A549 (cell line): ENCODE data around the gene MYO18B. TPM values are rescaled to one million over a fixed set of nuclear protein-coding genes. Genes with fewer than 3 reads are reported as not detected.

Experiments
- ATAC-seq, 2 experiments: fragments of 200-7000 bp in 1 of 2; fragments of >200 bp in 1 of 2; cut with Nextera tagmentation in 1 of 2; cut with Tn5 transposase in 1 of 2; 3 replicates each; pipeline versions ENCODE4 v1.8.0 to v1.9.1; 2018 to 2020; ENCODE audit warnings: mild to moderate bottlenecking in 1 of 2, moderate library complexity in 1 of 2
- CTCF ChIA-PET: fragments of 300-600 bp; sonication (Branson Sonifier 250); formaldehyde crosslinking; extraction: SDS; loops from one replicate; lab custom pipeline; 2021; ENCODE audit warnings: antibody characterized with exemption, inconsistent platforms; lab: Yijun Ruan, JAX
- POLR2A ChIA-PET: fragments of 350-600 bp; formaldehyde crosslinking; extraction: SDS; loops from one replicate; lab custom pipeline; 2021; ENCODE audit warnings: antibody characterized with exemption, inconsistent platforms; lab: Yijun Ruan, JAX
- DNase-seq, 2 experiments: peaks; one replicate each; pipeline versions ENCODE4 v3.0.0 to v3.0.0-alpha.2; 2011 to 2016; ENCODE audit warnings: low read depth in 1 of 2, low spot score in 1 of 2
- FAIRE-seq: peaks from 2 replicates; lab custom pipeline; 2011; peaks lifted over from hg19 to GRCh38; lab: Jason Lieb, UNC
- H3K27ac ChIP-seq, 2 experiments: fragments of >200 bp; sonication (Bioruptor Twin); formaldehyde crosslinking; 3 replicates each; pipeline ENCODE4 v1.5.1; 2016 to 2017
- H3K4me1 ChIP-seq: fragments of >200 bp; sonication (Bioruptor Twin); formaldehyde crosslinking; 3 replicates; pipeline ENCODE4 v1.6.1; 2016
- H3K4me2 ChIP-seq: fragments of >200 bp; sonication (Bioruptor Twin); formaldehyde crosslinking; 3 replicates; pipeline ENCODE4 v1.6.1; 2016
- H3K4me3 ChIP-seq: fragments of >200 bp; sonication (Bioruptor Twin); formaldehyde crosslinking; 3 replicates; pipeline ENCODE4 v1.5.1; 2016
- H3K9me3 ChIP-seq: fragments of >200 bp; sonication (Bioruptor Twin); formaldehyde crosslinking; 3 replicates; pipeline ENCODE4 v1.6.1; 2016
- CTCF ChIP-seq: fragments of >200 bp; sonication (Bioruptor Twin); formaldehyde crosslinking; IDR thresholded peaks from 3 replicates; pipeline ENCODE4 v1.5.1; 2016
- E2F6 ChIP-seq: IDR thresholded peaks from 2 replicates; pipeline ENCODE4 v1.6.1; 2012; ENCODE audit warnings: low read depth, borderline replicate concordance
- FOXS1 ChIP-seq: fragments of 250-450 bp; sonication (Bioruptor Pico); IDR thresholded peaks from 2 replicates; pipeline ENCODE4 v1.5.0; 2020; ENCODE audit warnings: mild to moderate bottlenecking, moderate library complexity
- HMGXB4 ChIP-seq: fragments of 250-450 bp; sonication (Bioruptor Pico); IDR thresholded peaks from 2 replicates; pipeline ENCODE4 v1.5.0; 2021; ENCODE audit warnings: mild to moderate bottlenecking, moderate library complexity, borderline replicate concordance
- HOXA7 ChIP-seq: fragments of 250-450 bp; sonication (Bioruptor Pico); IDR thresholded peaks from 2 replicates; pipeline ENCODE4 v1.5.0; 2020; ENCODE audit warnings: mild to moderate bottlenecking, moderate library complexity
- JUN ChIP-seq, 2 experiments: fragments of >200 bp; sonication (Bioruptor Twin); formaldehyde crosslinking; IDR thresholded peaks; 2 replicates in 1 of 2; 3 replicates in 1 of 2; pipeline ENCODE4 v1.6.1; 2016 to 2017
- MAFK ChIP-seq: fragments of 450-650 bp; IDR thresholded peaks from 2 replicates; pipeline ENCODE4 v1.6.1; 2014; ENCODE audit not compliant: partially characterized antibody
- MAX ChIP-seq: IDR thresholded peaks from 2 replicates; pipeline ENCODE4 v1.6.1; 2012
- MYC ChIP-seq: IDR thresholded peaks from 2 replicates; pipeline ENCODE4 v1.6.1; 2012; ENCODE audit warnings: mild to moderate bottlenecking, inconsistent platforms, low read length, improper control_type of control experiment, borderline replicate concordance
- NPAS2 ChIP-seq: fragments of 250-450 bp; sonication (Bioruptor Pico); IDR thresholded peaks from 2 replicates; pipeline ENCODE4 v1.8.0; 2022; ENCODE audit warnings: mild to moderate bottlenecking, moderate library complexity, borderline replicate concordance
- PHF8 ChIP-seq: fragments of 200-600 bp; sonication (generic); IDR thresholded peaks from 2 replicates; pipeline ENCODE4 v1.6.1; 2016; ENCODE audit warnings: low read depth, mild to moderate bottlenecking, antibody characterized with exemption, moderate library complexity, borderline replicate concordance
- POLR2A ChIP-seq: IDR thresholded peaks from 2 replicates; pipeline ENCODE4 v1.6.1; 2012; ENCODE audit warnings: mild to moderate bottlenecking, low read length
- POLR2AphosphoS2 ChIP-seq: conservative IDR thresholded peaks from 2 replicates; pipeline ENCODE4 v1.6.1; 2012; ENCODE audit warnings: low read length, improper control_type of control experiment, inconsistent platforms
- RNF2 ChIP-seq: fragments of 200-600 bp; sonication (generic); IDR thresholded peaks from 2 replicates; pipeline ENCODE4 v1.6.1; 2016; ENCODE audit warnings: low read depth, mild to moderate bottlenecking, antibody characterized with exemption, moderate library complexity, borderline replicate concordance
- SMC3 ChIP-seq: fragments of >200 bp; sonication (Bioruptor Twin); formaldehyde crosslinking; IDR thresholded peaks from 3 replicates; pipeline ENCODE4 v1.6.1; 2018; ENCODE audit warnings: inconsistent platforms
- SREBF2 ChIP-seq: fragments of 450-650 bp; IDR thresholded peaks from 2 replicates; pipeline ENCODE4 v1.6.1; 2014; ENCODE audit warnings: mild to moderate bottlenecking, moderate library complexity
- TFCP2L1 ChIP-seq: fragments of 250-450 bp; sonication (Bioruptor Pico); IDR thresholded peaks from 2 replicates; pipeline ENCODE4 v1.5.0; 2021; ENCODE audit warnings: mild to moderate bottlenecking
- ZC3H11A ChIP-seq: fragments of 450-650 bp; IDR thresholded peaks from 2 replicates; pipeline ENCODE4 v1.6.1; 2014; ENCODE audit warnings: antibody characterized with exemption, mild to moderate bottlenecking
- ZSCAN20 ChIP-seq: fragments of 250-450 bp; sonication (Bioruptor Pico); IDR thresholded peaks from 2 replicates; pipeline ENCODE4 v1.8.0; 2022; ENCODE audit warnings: mild to moderate bottlenecking, moderate library complexity
- WGBS: methylation state at CpG from one replicate; pipeline ENCODE4 v1.1.6; 2017; ENCODE audit errors: missing lambda C conversion rate; 5-methylcytosine and 5-hydroxymethylcytosine counted together
- polyA plus RNA-seq, 4 experiments: library from polyadenylated mRNA; depleted of rRNA in 3 of 4; stranded (reverse); fragments of >200 nt; fragmentation: RNase III in 1 of 4; extraction: RNeasy Plus Mini Kit Qiagen cat#74134 plus additional on column Dnase treatment in 1 of 4; gene quantifications; 2 replicates in 3 of 4; 3 replicates in 1 of 4; pipeline ENCODE4 v1.2.3, GENCODE V29; 2011 to 2017

The MYO18B gene
- polyA plus RNA-seq, 2 of the 4 experiments (the other 2 are of a cell fraction): 0.01 TPM

- no peak for FAIRE-seq
- 17% methylated on average over 7 of the region's 7 CpGs for WGBS
- H3K4me1 ChIP-seq: no peaks in the 10 kb centered on the region
- ChIA-PET POLR2A (no interaction called here), CTCF (no interaction called here)
- DNase-seq: no peak
- TF ChIP-seq POLR2AphosphoS2 (no peak), HMGXB4 (CRISPR knock-in tag) (no peak), CTCF (no peak), MAFK (no peak), ZSCAN20 (CRISPR knock-in tag) (no peak), ZC3H11A (no peak), JUN (IDR thresholded peaks at IDR 0.05) (no peak)
- no peak for ATAC-seq
- no peak overlapping the region for H3K4me2 ChIP-seq
- H3K27ac ChIP-seq: no peak overlapping the region
- H3K4me3 ChIP-seq: no peak overlapping the region
- H3K9me3 ChIP-seq: no peaks in the 10 kb centered on the region
These were observed 254.7 kb downstream of the MYO18B start for GRCh38 chr22:25996669-25997068.

GRCh38 chr22:25997886-25998775 lies 256.1 kb downstream of the MYO18B start:
- Histone ChIP-seq H3K4me2 (no peak overlapping the region), H3K4me1 (no peaks in the 10 kb centered on the region), H3K4me3 (no peak overlapping the region)
- no peak for ATAC-seq
- CTCF ChIA-PET: no interaction called here
- TF ChIP-seq MYC (no peak), PHF8 (no peak), MAX (no peak), TFCP2L1 (no peak), POLR2A (no peak), RNF2 (no peak), FOXS1 (CRISPR knock-in tag) (no peak), MAFK (no peak), E2F6 (no peak), HOXA7 (CRISPR knock-in tag) (no peak), SREBF2 (no peak), SMC3 (no peak), NPAS2 (CRISPR knock-in tag) (no peak)
- TF ChIP-seq, all 56 proteins: peak for 0
- Histone ChIP-seq H3K9me3 (no peaks in the 10 kb centered on the region), H3K27ac (no peak overlapping the region)
- 14% methylated on average over 11 of the region's 11 CpGs for WGBS
- POLR2A ChIA-PET: no interaction called here
- DNase-seq (no peak), FAIRE-seq (no peak)

- H3K4me2 ChIP-seq: no peak overlapping the region
- ATAC-seq (no peak), FAIRE-seq (no peak), DNase-seq (no peak)
- ChIA-PET CTCF (no interaction called here), POLR2A (no interaction called here)
- no peak overlapping the region for H3K27ac ChIP-seq
- no peaks in the 10 kb centered on the region for H3K9me3 ChIP-seq
- no peaks in the 10 kb centered on the region for H3K4me1 ChIP-seq
- no peak overlapping the region for H3K4me3 ChIP-seq
- TF ChIP-seq RNF2: no peak
- WGBS: 0% methylated on average over 2 of the region's 2 CpGs
These were observed 260.5 kb downstream of the MYO18B start for GRCh38 chr22:26002456-26002855.
